ENCODE results near the gene KIRREL2.

KIRREL2 gene

DNA sequence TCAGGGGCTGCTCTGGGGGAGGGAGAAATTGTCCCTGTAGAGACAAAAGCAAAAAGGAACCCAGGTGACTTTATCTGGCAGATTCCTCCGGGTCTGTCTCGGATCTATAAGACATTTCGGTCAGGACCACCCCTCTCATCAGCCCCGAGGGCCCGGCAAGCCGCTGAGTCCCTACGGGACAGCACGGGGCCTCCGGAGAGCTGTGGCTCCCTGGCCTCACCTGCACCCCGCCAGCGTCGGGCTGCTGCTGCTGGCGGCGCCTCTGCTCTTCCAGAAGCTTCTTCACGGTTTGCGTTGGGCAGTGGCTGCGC, 41.7 kb downstream of the KIRREL2 start:
- no peak for DNase-seq (ENCODE audit: low read depth)
- TF ChIP-seq, protein P1, sequence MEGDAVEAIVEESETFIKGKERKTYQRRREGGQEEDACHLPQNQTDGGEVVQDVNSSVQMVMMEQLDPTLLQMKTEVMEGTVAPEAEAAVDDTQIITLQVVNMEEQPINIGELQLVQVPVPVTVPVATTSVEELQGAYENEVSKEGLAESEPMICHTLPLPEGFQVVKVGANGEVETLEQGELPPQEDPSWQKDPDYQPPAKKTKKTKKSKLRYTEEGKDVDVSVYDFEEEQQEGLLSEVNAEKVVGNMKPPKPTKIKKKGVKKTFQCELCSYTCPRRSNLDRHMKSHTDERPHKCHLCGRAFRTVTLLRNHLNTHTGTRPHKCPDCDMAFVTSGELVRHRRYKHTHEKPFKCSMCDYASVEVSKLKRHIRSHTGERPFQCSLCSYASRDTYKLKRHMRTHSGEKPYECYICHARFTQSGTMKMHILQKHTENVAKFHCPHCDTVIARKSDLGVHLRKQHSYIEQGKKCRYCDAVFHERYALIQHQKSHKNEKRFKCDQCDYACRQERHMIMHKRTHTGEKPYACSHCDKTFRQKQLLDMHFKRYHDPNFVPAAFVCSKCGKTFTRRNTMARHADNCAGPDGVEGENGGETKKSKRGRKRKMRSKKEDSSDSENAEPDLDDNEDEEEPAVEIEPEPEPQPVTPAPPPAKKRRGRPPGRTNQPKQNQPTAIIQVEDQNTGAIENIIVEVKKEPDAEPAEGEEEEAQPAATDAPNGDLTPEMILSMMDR (IDR thresholded peaks at IDR 0.05; ENCODE audit: insufficient read depth, low read depth, low read length, missing control alignments), result no peak
- peak overlapping the region; percentile 99 for H3K4me3 ChIP-seq (ENCODE audit: low read depth, low read length)

DNA sequence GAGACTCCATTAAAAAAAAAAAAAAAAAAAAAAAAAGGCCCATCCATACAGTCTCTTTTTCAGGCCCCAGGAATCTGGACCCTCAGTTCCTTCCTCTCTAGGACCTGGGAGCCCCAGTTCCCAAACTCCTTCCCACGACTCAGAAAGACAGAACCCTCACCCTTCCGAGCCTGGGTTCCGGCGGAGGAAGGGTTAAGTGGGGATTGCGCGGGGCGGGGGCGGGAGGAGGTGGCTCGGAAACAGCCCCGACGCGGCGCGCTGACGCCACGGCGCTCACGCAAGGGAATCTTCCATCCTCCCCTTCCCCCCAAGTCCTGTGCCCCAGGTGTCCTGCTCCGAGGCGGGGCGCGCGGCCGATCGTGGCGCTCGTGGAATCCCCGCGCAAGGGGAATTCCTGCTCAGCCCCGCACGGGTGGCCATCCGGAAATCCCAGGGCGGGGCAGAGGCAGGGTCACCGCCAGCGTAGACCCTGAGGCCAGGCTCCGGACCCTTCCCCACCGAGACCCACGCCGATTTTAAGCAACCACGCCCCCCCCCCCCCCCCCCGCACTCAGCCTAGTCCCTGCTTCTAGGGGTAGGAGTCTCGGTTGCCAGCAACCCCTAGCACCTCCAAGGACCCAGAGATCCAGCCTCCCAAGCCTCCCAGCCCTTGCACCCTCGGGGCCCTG, 43.0 kb downstream of the KIRREL2 start:
- H3K4me3 ChIP-seq (ENCODE audit: low read depth, low read length), result peak overlapping the region; percentile 99
- TF ChIP-seq, protein P1 (IDR thresholded peaks at IDR 0.05; ENCODE audit: insufficient read depth, low read depth, low read length, missing control alignments), result no peak
- peak; percentile 95 for DNase-seq (ENCODE audit: low read depth)

DNA sequence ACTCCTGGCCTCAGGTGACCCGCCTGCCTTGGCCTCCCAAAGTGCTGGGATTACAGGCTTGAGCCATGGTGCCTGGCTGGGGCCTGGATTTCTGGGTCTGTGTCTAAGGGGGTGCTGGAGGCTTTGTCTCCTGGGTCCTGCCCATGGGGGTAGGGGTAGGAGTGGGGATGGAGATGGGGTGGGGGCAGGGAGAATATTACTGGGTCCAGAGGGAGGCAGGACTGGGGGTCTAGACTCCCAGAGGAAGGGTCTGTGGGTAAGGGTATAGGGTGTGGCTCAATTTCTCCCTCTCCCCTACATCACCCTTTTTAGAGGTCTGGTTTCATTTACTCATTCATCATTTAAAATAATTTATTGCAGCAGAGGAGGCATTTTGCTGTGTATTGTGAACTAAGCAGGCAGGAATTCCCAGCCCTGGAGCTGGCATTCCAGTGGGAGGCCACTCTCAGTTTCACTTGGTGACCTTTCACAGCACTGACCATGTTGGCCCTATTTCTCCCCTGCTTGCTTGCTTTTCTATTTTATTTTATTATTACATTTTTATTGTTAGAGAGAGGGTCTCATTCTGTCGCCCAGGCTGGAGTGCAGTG, 44.4 kb downstream of the KIRREL2 start:
- DNase-seq (ENCODE audit: low read depth), result no peak
- H3K4me3 ChIP-seq (ENCODE audit: low read depth, low read length), result peak overlapping the region; percentile 99
- TF ChIP-seq, protein P1 (IDR thresholded peaks at IDR 0.05; ENCODE audit: insufficient read depth, low read depth, low read length, missing control alignments), result no peak

DNA sequence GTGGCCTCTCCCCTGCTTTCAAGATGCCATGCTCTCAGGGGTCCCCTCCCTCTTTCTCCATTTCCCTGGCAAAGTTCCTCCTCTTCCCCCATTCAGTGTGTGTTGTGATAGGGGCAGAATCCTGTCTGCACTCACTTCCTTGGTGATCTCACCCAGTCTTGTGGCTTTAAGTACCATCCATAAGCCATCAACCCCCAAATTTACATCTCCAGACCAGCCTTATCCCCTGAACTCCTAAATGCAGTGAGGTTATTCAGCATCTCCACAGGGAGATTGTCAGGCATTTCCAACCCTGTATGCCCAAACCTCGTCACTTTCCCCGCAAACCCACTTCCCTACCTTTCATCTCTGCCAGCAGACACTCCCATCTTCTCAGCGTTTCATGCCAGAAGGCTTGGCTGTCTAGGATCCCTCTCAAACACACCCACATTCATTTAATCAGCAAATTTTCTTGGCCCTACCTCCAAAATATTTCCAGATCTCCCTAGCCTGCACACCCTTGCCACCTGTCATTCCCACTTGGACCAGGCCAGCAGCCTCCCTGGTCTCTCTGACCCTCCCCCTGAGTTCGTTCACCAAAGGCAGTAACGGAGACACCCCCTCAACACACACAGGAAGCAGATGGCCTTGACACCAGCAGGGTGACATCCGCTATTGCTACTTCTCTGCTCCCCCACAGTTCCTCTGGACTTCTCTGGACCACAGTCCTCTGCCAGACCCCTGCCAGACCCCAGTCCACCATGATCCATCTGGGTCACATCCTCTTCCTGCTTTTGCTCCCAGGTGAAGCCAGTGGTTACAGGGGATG, 45.3 kb downstream of the KIRREL2 start, which contains the start of gene HCST:
TSS of gene HCST (plus strand) at position 676 of the 808 bp plus-strand sequence. CDS start at position 741, 65 bp downstream.
- peak within 1 kb of the TSS; percentile 99 for H3K4me3 ChIP-seq (ENCODE audit: low read depth, low read length)
- DNase-seq (ENCODE audit: low read depth), result peak; percentile 70
- TF ChIP-seq, protein P1 (IDR thresholded peaks at IDR 0.05; ENCODE audit: insufficient read depth, low read depth, low read length, missing control alignments), result no peak

DNA sequence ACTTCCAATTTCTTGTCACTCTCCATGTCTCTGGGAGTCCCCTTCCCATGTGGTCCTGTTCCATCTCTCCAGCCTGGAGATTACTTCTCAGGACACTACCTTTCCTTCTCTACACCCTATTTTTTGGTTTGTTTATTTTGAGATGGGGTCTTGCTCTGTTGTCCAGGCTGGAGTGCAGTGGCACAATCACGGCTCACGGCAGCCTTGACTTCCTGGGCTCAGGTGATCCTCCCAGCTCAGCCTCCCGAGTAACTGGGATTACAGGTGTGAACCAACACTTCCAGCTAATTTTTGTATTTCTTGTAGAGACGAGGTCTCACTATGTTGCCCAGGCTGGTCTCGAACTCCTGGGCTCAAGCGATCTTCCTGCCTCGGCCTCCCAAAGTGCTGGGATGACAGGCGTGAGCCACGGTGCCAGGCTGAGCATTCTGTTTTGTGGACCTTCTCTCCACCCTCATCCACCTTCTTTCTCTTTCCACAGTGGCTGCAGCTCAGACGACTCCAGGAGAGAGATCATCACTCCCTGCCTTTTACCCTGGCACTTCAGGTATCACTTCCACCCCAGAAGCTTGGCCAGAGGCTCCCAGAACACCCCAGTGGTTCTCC, 46.3 kb downstream of the KIRREL2 start:
- DNase-seq (ENCODE audit: low read depth), result no peak
- TF ChIP-seq, protein P1 (IDR thresholded peaks at IDR 0.05; ENCODE audit: insufficient read depth, low read depth, low read length, missing control alignments), result no peak

DNA sequence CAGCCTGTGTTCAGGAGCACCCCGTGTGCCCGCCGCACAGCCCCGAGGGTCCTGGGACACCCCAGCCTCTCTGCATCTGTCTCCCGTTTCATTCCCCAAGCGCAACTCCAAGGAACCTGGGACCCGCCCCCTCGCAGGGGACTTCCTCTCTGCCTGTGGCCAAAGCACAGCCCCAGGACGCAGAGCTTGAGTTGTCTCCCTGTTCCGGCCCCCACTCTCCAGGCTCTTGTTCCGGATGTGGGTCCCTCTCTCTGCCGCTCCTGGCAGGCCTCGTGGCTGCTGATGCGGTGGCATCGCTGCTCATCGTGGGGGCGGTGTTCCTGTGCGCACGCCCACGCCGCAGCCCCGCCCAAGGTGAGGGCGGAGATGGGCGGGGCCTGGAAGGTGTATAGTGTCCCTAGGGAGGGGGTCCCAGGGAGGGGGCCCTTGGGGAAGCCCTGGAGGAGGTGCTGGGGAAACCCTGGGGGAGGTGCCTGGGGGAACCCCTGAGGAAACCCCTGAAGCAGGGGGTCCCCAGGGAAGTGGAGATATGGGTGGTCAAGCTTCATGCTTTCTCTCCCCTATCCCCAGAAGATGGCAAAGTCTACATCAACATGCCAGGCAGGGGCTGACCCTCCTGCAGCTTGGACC, 47.0 kb downstream of the KIRREL2 start:
- DNase-seq (ENCODE audit: low read depth), result peak; percentile 96
- H3K4me3 ChIP-seq (ENCODE audit: low read depth, low read length), result peak overlapping the region; percentile 99
- TF ChIP-seq, protein P1 (IDR thresholded peaks at IDR 0.05; ENCODE audit: insufficient read depth, low read depth, low read length, missing control alignments), result no peak

More for the DNA sequence above, 46.3 kb downstream of the KIRREL2 start:
- H3K4me3 ChIP-seq (ENCODE audit: low read depth, low read length), result peak overlapping the region; percentile 99

Data from GM12865 (cell line).